GM10266 (cell line): ENCODE results near the gene PSMD11.

ENCODE experiments used
- DNase-seq: peaks from one replicate; pipeline ENCODE4 v3.0.0; 2012; ENCODE audit errors: extremely low spot score
- TF ChIP-seq, protein P1 (sequence below): IDR thresholded peaks from 2 replicates; pipeline ENCODE4 v1.5.1; 2012; ENCODE audit warnings: mild to moderate bottlenecking, low read depth; ENCODE audit not compliant: control insufficient read depth, insufficient read depth; ENCODE audit errors: missing control alignments

PSMD11 gene

DNA sequence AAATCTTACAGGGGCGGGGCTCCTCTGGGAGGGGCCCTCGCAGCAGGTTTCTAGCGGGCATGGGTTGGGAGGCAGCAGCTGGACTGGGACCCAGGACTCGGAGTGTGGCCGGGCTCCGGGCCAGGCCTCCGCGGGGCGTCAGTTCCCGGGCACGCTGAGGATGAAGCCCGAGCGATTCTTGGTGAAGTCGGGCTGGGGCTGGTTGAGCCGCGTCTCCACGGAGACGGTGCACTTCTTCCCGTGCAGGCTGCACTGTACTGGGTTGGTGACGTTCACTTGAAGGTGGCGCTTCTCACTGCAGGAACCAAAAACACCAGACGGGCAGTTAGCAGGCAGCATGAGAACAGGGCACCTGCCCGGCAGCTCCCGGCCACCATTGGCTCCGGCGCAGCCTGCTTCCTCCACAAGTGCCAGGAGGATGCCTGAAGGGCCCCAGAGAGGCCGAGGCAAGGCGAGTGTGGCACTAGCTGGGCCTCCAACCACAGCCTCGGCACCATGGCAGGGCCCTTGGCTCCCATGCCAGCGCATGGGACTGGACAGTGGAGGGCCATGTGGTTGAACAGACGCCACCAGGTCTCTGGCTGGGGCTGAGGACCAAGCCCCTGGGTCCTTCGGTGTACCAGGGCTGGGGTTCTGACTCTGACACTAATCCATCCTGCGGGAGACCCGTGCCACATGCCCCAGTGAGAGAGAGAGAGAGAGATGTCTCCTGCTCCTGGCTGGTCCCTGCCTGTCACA lies 50.5 kb downstream of the PSMD11 start:
- TF ChIP-seq, protein P1, sequence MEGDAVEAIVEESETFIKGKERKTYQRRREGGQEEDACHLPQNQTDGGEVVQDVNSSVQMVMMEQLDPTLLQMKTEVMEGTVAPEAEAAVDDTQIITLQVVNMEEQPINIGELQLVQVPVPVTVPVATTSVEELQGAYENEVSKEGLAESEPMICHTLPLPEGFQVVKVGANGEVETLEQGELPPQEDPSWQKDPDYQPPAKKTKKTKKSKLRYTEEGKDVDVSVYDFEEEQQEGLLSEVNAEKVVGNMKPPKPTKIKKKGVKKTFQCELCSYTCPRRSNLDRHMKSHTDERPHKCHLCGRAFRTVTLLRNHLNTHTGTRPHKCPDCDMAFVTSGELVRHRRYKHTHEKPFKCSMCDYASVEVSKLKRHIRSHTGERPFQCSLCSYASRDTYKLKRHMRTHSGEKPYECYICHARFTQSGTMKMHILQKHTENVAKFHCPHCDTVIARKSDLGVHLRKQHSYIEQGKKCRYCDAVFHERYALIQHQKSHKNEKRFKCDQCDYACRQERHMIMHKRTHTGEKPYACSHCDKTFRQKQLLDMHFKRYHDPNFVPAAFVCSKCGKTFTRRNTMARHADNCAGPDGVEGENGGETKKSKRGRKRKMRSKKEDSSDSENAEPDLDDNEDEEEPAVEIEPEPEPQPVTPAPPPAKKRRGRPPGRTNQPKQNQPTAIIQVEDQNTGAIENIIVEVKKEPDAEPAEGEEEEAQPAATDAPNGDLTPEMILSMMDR, result no peak
- DNase-seq, result no peak

DNA sequence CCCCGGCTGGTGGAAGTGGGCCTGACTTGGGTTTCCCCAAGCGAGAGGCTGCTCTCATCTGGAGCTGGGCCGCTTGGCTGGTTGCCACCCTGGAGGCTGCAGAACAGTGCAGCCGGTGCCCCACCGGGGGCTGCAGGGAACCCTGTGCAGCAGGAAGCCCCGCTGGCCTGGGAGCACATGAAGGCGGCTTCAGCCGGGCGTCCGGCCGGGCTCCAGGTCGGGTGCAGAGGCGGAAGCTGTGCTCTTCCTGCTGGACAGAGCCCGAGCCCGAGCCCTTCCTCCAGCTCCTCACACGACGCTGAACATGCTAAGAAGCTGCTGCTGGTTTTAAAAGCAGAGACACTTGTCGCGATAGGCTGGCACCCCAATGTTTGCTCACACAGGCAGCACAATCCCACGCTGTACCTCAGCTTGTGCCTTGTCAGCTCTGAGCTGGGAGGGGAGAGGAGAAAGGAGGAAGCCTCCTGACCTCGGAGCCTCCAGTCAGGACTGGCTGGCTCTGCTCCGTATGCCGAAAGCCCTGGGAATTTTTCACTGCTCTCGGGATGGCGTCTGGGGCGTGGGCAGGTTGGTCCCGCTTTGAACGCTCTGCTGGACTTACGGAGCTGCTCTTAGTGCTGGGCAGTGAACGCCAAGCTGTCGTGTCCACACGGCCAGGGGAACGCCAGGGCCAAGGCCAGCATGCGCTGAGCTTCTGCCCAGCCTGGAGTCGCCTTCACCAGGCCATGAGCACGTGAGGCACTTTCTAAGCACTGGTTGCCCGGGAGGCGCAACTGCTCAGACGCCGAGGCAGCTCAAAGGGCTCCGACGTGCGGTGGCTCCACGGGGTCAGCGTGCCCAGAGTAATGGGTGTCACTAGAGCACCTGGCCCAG lies 51.3 kb downstream of the PSMD11 start:
- TF ChIP-seq, protein P1, result no peak
- no peak for DNase-seq

DNA sequence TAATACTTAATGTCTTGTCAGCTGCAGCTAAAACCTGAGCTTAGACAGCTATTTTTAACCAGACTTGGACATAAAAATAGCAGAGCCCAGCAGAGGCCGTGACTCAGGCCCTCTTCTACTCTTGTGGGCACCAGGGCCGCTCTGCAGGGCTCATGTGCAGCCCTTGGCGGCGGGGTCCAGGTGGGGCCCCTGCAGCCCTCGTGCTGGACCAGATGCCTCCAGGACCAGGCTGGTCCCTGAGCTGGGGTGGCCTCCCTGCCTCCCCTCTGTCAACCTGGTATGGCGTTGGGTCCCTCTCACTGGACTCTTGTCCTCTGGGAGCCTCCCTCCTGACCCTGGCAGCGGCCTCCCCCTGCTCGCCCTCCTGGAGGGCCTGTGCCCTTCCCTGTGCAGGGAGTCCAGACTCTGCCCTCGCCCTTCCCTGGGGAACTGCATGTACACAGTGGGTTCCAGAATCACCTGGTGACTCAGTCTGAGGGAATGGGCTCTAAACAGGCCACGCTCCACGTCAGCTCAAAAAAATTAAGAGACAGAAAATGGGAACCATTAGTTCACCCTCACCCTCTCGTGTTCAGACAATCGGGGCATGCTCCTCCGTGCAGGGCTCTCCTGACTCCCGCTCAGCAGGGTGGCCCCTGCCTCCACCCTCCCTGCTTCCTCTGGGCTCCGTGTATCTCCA lies 52.2 kb downstream of the PSMD11 start:
- TF ChIP-seq, protein P1, result no peak
- DNase-seq, result no peak

DNA sequence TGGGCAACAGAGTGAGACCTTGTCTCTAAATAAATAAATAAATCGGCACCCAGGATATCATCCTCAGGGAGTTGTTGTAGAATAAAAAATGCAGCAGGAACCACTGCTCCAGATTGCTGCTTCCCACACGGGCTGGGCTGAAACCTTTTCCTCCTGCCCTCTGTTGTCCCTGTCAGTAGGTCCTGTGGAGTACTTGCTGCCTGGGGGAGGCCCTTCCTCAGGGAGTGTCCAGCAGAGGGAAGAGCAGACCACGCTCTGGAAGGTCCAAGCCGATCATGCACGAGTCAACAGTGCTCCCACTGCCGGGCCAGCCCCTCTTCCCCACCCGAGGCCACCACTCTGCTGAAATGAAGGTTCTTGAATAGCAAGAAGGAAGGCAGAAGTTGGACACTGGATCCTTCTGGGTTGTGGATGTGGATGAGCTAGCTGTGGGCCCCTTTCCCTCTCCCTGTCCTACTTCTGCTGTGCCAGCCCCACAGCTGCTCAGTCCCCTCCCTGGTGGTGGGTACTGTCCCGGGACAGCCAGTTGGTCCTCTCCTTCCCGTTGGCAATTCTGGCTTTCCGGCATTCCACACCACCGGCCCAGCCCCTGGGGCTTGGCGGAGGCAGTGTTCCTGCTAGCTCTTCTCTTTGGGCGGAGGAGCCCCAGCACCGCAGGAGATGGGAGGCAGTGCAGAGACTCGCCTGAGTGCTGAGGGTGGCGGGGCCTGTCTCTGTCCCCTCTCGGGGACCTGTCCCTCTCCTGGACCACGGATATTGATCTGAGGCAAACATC lies 53.3 kb downstream of the PSMD11 start:
- TF ChIP-seq, protein P1, result no peak

DNA sequence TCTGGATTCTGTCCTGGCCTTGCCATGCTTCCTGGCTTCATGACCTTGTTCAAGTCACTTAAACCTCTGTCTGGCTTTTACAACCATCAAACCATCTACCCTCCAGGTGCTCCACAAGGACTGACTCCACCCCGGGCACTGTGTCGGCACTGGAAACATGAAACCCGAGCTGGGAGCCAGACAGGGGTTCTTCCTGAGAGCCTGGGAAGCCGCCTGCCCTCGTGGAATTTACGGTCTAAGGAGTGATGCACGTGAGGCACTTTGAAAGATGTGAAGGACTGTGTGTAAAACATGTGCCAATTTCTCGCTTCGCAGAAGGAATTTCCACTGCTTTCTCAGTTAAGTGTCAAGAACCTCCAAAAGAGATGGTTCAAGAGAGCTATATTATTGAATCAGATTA lies 54.1 kb downstream of the PSMD11 start:
- TF ChIP-seq, protein P1, result no peak
- DNase-seq, result no peak

More for the DNA sequence above, 53.3 kb downstream of the PSMD11 start:
- no peak for DNase-seq

DNA sequence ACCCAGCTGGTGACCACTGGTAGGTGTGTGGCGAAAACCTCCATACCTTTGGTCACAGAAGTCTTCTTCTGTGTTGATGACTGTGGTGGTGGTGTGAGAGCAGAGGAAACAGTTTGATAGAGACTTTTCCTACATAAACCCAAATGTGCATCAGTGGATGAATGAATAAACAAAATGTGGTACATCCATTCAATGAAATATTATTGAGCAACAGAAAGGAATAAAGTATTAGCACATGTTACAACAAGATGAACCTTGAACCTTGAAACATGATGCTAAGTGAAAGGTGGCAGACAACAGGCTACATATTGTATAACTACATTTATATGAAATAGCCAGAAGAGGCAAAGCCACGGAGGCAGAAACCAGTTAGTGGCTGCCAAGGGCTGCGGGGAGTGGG lies 57.7 kb downstream of the PSMD11 start:
- TF ChIP-seq, protein P1, result no peak

More for the DNA sequence above, 57.7 kb downstream of the PSMD11 start:
- DNase-seq, result no peak
